Body of pancreas (tissue), 4 donors: Measurements from ENCODE around the gene STK39.

Source experiments
- CTCF ChIP-seq, 7 experiments: fragments of 450-650 bp in 4 of 7; fragments of 200-600 bp in 3 of 7; sonication (generic) in 3 of 7; IDR thresholded peaks; one replicate each; pipeline ENCODE4 v1.5.1; 2016 to 2019; ENCODE audit warnings: antibody characterized with exemption in 7 of 7
- POLR2A ChIP-seq, 3 donors: fragments of 450-650 bp; IDR thresholded peaks; one replicate each; pipeline ENCODE4 v1.6.1; 2016; ENCODE audit warnings: antibody characterized with exemption in 3 of 3, mild to moderate bottlenecking in 2 of 3

- TF ChIP-seq CTCF (IDR thresholded peaks at IDR 0.05) (no peak), POLR2A (IDR thresholded peaks at IDR 0.05) (no peak)
Measured at GRCh38 chr2:168152902-168153530, 94.4 kb downstream of the STK39 start.
